CD4-positive, alpha-beta memory T cell (primary cell): ENCODE measurements around the gene PDGFRB. TPM values are rescaled to one million over a fixed set of nuclear protein-coding genes. Genes with fewer than 3 reads are reported as not detected.
A peak's percentile ranks its signal among the peaks of the same experiment; 100 is the strongest.

Source experiments
- CTCF ChIA-PET: fragments of 350-600 bp; sonication (Branson Sonifier 250); formaldehyde crosslinking; loops from one replicate; lab custom pipeline; 2021; ENCODE audit warnings: inconsistent platforms; ENCODE audit not compliant: partially characterized antibody; lab: Charles Lee
- POLR2A ChIA-PET: fragments of 350-600 bp; sonication (Branson Sonifier 250); formaldehyde crosslinking; loops from one replicate; lab custom pipeline; 2021; ENCODE audit not compliant: partially characterized antibody; lab: Charles Lee
- DNase-seq, 5 donors: peaks; one replicate each; pipeline versions ENCODE4 v3.0.0 to v3.0.0-alpha.2; 2020 to 2022; ENCODE audit warnings: mixed read lengths in 1 of 5
- H3K27ac ChIP-seq: one replicate; pipeline ENCODE4 v1.7.0; 2013; ENCODE audit warnings: low read depth, low read length
- H3K27me3 ChIP-seq: 2 replicates; pipeline ENCODE4 v1.7.0; 2013; ENCODE audit warnings: mild to moderate bottlenecking, low read length, moderate library complexity; ENCODE audit not compliant: insufficient read depth
- H3K36me3 ChIP-seq: 2 replicates; pipeline ENCODE4 v1.7.0; 2013; ENCODE audit warnings: mild to moderate bottlenecking, low read length, moderate library complexity; ENCODE audit not compliant: insufficient read depth
- H3K4me1 ChIP-seq: 2 replicates; pipeline ENCODE4 v1.7.0; 2013; ENCODE audit warnings: mild to moderate bottlenecking, low read length, moderate library complexity; ENCODE audit not compliant: insufficient read depth
- H3K4me3 ChIP-seq, 2 donors: one replicate each; pipeline ENCODE4 v1.7.0; 2013; ENCODE audit warnings: low read length in 2 of 2, mild to moderate bottlenecking in 1 of 2
- H3K9me3 ChIP-seq, 2 donors: one replicate each; pipeline ENCODE4 v1.7.0; 2013; ENCODE audit warnings: low read length in 2 of 2, control low read depth in 1 of 2; ENCODE audit not compliant: control insufficient read depth in 1 of 2
- H3K27ac Mint-ChIP-seq, 7 donors: one replicate each; pipeline ENCODE4 v1.8.0; 2020 to 2021; ENCODE audit warnings: mixed read lengths in 7 of 7, mild to moderate bottlenecking in 6 of 7, inconsistent platforms in 3 of 7, moderate library complexity in 3 of 7
- H3K27me3 Mint-ChIP-seq, 2 donors: one replicate each; pipeline ENCODE4 v1.8.0; 2020 to 2021; ENCODE audit warnings: mixed read lengths in 2 of 2
- H3K36me3 Mint-ChIP-seq, 2 donors: one replicate each; pipeline ENCODE4 v1.8.0; 2020 to 2021; ENCODE audit warnings: mixed read lengths in 2 of 2, inconsistent platforms in 1 of 2, mild to moderate bottlenecking in 1 of 2
- H3K4me1 Mint-ChIP-seq, 4 donors: one replicate each; pipeline ENCODE4 v1.8.0; 2020 to 2021; ENCODE audit warnings: mixed read lengths in 4 of 4, mild to moderate bottlenecking in 1 of 4
- H3K4me3 Mint-ChIP-seq, 8 donors: one replicate each; pipeline ENCODE4 v1.8.0; 2020 to 2021; ENCODE audit warnings: mixed read lengths in 8 of 8, mild to moderate bottlenecking in 7 of 8, moderate library complexity in 6 of 8, inconsistent platforms in 3 of 8
- H3K9me3 Mint-ChIP-seq, 8 donors: one replicate each; pipeline ENCODE4 v1.8.0; 2020 to 2021; ENCODE audit warnings: mixed read lengths in 8 of 8, mild to moderate bottlenecking in 5 of 8, inconsistent platforms in 3 of 8, moderate library complexity in 1 of 8
- intact Hi-C: fragments of 100-400 bp; cut with micrococcal nuclease; formaldehyde crosslinking; loops from one replicate; pipeline ENCODE4 v1.15.1; 2023
- polyA plus RNA-seq, 2 donors: library from polyadenylated mRNA; unstranded; fragments of 300-500 nt; fragmentation: Illumina TruSeq; gene quantifications; one replicate each; pipeline ENCODE4 v1.2.3, GENCODE V29; 2021
- total RNA-seq, 2 experiments: library from RNA; stranded (reverse); gene quantifications; one replicate each; pipeline ENCODE4 v1.2.3, GENCODE V29; 2021

Gene PDGFRB
- total and polyA plus RNA-seq, 4 experiments from 2014 or later = not detected

- H3K36me3 Mint-ChIP-seq = no peaks in the 10 kb centered on the region
- H3K4me1 Mint-ChIP-seq = no peaks in the 10 kb centered on the region
- H3K4me3 Mint-ChIP-seq = no peak overlapping the region
- Histone ChIP-seq H3K27me3 (no peaks in the 10 kb centered on the region), H3K27ac (no peak overlapping the region), H3K4me3 (no peak overlapping the region), H3K4me1 (no peaks in the 10 kb centered on the region), H3K9me3 (no peaks in the 10 kb centered on the region), H3K36me3 (no peaks in the 10 kb centered on the region)
- intact Hi-C loops = no loop called here
- no peaks in the 10 kb centered on the region for H3K9me3 Mint-ChIP-seq
- H3K27me3 Mint-ChIP-seq = peaks cover 0 to 11% of the 10 kb centered on the region in 2 donors
- ChIA-PET POLR2A (no interaction called here), CTCF (interaction anchor here (1.8 kb wide), 1 partner anchor 11 kb away, joined by 4 read pairs; no protein-coding TSS in a partner anchor)
- no peak for DNase-seq
- no peak overlapping the region for H3K27ac Mint-ChIP-seq
Observed at GRCh38 chr5:150133581-150134197, 22.0 kb downstream of the PDGFRB start.

DNA sequence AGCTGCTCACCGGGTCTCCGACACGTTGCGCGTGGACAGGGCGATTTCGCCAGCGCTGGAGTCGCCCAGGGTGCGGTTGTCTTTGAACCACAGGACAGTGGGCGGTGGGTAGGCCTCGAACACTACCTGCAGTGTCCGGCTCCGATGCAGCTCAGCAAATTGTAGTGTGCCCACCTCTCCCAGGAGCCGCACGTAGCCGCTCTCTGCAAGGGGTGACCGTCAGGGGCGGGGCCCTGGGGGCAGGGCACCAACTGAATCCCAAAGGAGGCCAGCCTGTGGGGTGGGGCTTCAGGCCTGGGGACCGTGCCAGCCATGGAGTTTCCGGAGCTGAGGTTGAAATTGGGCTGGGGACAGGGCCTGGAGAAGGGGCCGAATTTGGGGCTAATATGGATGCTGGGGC, 22.9 kb downstream of the PDGFRB start:
- Mint-ChIP-seq H3K9me3 (no peaks in the 10 kb centered on the region), H3K36me3 (no peaks in the 10 kb centered on the region), H3K4me1 (no peaks in the 10 kb centered on the region), H3K4me3 (no peak overlapping the region), H3K27ac (no peak overlapping the region), H3K27me3 (peaks cover 0 to 6% of the 10 kb centered on the region in 2 donors)
- no peak overlapping the region for H3K27ac ChIP-seq
- no peaks in the 10 kb centered on the region for H3K9me3 ChIP-seq
- no peaks in the 10 kb centered on the region for H3K27me3 ChIP-seq
- no peaks in the 10 kb centered on the region for H3K36me3 ChIP-seq
- POLR2A ChIA-PET = no interaction called here
- no peaks in the 10 kb centered on the region for H3K4me1 ChIP-seq
- no peak overlapping the region for H3K4me3 ChIP-seq
- no peak for DNase-seq
- intact Hi-C loops = no loop called here
- CTCF ChIA-PET = no interaction called here

- intact Hi-C loops = no loop called here
- ChIA-PET POLR2A (no interaction called here), CTCF (no interaction called here)
- Histone ChIP-seq H3K27me3 (no peaks in the 10 kb centered on the region), H3K27ac (no peak overlapping the region), H3K36me3 (no peaks in the 10 kb centered on the region), H3K4me1 (no peaks in the 10 kb centered on the region), H3K4me3 (no peak overlapping the region), H3K9me3 (no peaks in the 10 kb centered on the region)
- no peak for DNase-seq
- Mint-ChIP-seq H3K4me3 (no peak overlapping the region), H3K27me3 (peaks cover 2 to 5% of the 10 kb centered on the region in 2 donors), H3K9me3 (no peaks in the 10 kb centered on the region), H3K27ac (no peak overlapping the region), H3K36me3 (no peaks in the 10 kb centered on the region), H3K4me1 (no peaks in the 10 kb centered on the region)
Observed at GRCh38 chr5:150131978-150132694, 23.5 kb downstream of the PDGFRB start.

DNA sequence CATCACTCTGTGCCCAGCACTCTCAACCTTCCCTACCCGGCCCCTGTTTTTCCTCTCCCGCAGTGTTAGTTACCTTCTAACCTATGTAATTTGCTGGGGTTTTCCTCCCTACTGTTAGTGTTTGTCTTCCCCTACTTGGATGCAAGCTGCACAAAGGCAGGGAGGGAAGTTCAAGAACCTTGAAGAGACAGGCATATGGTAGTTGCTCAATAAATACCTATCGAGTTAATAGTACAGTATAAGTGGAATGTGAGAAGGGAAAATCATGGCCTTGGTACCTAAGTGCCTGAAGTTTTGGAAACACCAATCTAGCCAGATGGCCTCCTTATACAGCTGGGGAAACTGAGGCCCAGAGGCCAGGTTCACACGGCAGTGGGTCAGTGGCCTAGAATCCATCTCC, 24.2 kb downstream of the PDGFRB start:
- DNase-seq = no peak
- H3K4me1 ChIP-seq = no peaks in the 10 kb centered on the region
- Mint-ChIP-seq H3K27ac (no peak overlapping the region), H3K9me3 (no peaks in the 10 kb centered on the region), H3K4me3 (no peak overlapping the region), H3K36me3 (no peaks in the 10 kb centered on the region), H3K4me1 (no peaks in the 10 kb centered on the region), H3K27me3 (peaks cover 2 to 5% of the 10 kb centered on the region in 2 donors)
- ChIA-PET CTCF (interaction anchor here (1.4 kb wide), 1 partner anchor 13 kb away, joined by 4 read pairs; no protein-coding TSS in a partner anchor), POLR2A (no interaction called here)
- H3K36me3 ChIP-seq = no peaks in the 10 kb centered on the region
- intact Hi-C loops = no loop called here
- H3K27me3 ChIP-seq = no peaks in the 10 kb centered on the region
- H3K27ac ChIP-seq = no peak overlapping the region
- no peaks in the 10 kb centered on the region for H3K9me3 ChIP-seq
- H3K4me3 ChIP-seq = no peak overlapping the region

DNA sequence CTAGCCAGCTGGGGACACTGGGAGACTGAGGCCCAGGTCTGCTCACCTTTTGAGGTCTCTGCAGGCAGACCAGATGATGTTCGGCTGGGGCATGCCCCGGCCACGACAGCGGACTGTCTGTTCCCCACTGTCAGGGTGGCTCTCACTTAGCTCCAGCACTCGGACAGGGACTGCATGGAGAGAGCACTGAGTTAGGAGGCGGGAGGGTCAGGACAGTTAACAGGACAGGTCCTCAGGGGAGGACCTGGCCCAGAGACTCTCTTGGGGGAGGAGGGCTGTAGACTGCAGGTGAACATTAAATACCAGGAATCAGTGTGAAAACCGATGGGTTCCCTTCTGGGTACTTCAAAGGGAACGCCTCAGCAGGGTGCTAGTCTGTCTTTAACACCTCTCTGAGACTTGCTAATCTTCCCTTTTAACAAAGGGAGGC, 25.1 kb downstream of the PDGFRB start:
- H3K27ac ChIP-seq = no peak overlapping the region
- H3K4me3 ChIP-seq = no peak overlapping the region
- intact Hi-C loops = loop anchor here (1.0 kb wide), 1 partner anchor 88 kb away; no protein-coding TSS in a partner anchor
- no peak overlapping the region for H3K27ac Mint-ChIP-seq
- peaks cover 2 to 5% of the 10 kb centered on the region in 2 donors for H3K27me3 Mint-ChIP-seq
- no peaks in the 10 kb centered on the region for H3K9me3 Mint-ChIP-seq
- no peaks in the 10 kb centered on the region for H3K4me1 ChIP-seq
- ChIA-PET CTCF (interaction anchor here (1.2 to 1.4 kb wide), 2 partner anchors 12 to 15 kb away, joined by 3 to 4 read pairs; no protein-coding TSS in a partner anchor), POLR2A (no interaction called here)
- no peaks in the 10 kb centered on the region for H3K36me3 ChIP-seq
- H3K4me1 Mint-ChIP-seq = no peaks in the 10 kb centered on the region
- H3K27me3 ChIP-seq = no peaks in the 10 kb centered on the region
- DNase-seq = no peak
- H3K4me3 Mint-ChIP-seq = no peak overlapping the region
- no peaks in the 10 kb centered on the region for H3K36me3 Mint-ChIP-seq
- H3K9me3 ChIP-seq = no peaks in the 10 kb centered on the region

DNA sequence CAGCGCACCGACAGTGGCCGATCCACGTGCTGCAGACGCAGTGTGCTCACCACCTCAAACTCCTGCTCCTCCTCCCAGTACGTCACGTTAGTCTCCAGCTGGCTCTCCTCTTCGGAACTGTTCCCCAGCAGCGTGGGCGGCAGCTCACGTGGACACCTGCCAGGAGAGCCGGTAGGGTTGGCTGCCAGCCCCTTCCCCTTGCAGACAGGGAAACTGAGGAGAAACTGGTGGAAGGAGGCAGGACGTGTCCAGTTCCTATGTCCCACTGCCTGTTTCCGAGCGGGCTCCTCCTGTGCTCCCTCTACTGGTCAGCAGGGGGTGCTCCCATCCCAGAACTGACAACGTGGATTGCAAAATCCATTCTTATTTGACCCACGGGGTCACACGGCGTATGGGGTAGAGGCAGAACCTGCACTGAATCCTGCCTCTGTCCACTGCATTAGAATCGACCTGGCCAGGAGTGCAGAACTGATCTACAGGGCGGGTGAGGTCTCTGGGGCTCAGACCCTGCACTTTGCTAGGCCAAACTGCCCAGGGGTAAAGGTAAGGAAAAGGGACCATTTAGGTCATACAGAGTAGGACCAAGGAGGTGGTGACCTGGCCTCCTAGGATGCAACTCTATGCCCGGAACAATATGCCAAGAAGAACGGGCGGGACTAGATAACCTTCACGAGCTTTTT, 25.7 kb downstream of the PDGFRB start:
- H3K4me3 ChIP-seq = no peak overlapping the region
- ChIA-PET CTCF (interaction anchor here (1.2 to 1.5 kb wide), 3 partner anchors 12 to 221 kb away, joined by 3 to 4 read pairs (median 4); no protein-coding TSS in a partner anchor), POLR2A (no interaction called here)
- no peaks in the 10 kb centered on the region for H3K9me3 ChIP-seq
- Mint-ChIP-seq H3K27ac (peak overlapping the region in 1 of 7 donors; percentile 21), H3K4me1 (no peaks in the 10 kb centered on the region), H3K27me3 (peaks cover under 1 to 2% of the 10 kb centered on the region in 2 donors), H3K36me3 (no peaks in the 10 kb centered on the region), H3K4me3 (no peak overlapping the region), H3K9me3 (no peaks in the 10 kb centered on the region)
- no peaks in the 10 kb centered on the region for H3K36me3 ChIP-seq
- no peak overlapping the region for H3K27ac ChIP-seq
- H3K27me3 ChIP-seq = no peaks in the 10 kb centered on the region
- H3K4me1 ChIP-seq = no peaks in the 10 kb centered on the region
- intact Hi-C loops = loop anchor here (1.0 kb wide), 1 partner anchor 88 kb away; no protein-coding TSS in a partner anchor
- peak in 4 of 5 donors; percentile 6 to 25 (median 9) for DNase-seq

DNA sequence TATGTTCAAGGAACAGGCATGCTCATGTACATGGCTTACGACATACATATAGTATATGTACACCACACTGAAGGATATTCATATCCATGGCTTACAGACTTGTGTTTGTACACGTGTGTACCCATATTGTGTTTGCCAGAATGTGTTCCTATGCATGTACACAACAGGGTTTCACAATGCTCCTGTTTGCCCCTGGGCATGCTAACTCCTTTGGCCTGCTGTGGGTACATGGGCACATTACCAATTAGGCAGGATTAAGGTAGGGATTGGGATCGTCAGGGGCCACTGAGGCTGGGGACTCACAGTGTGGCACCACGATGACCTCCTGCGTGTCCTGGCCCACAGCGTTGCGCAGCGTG, 26.2 kb downstream of the PDGFRB start:
- no peaks in the 10 kb centered on the region for H3K36me3 ChIP-seq
- Mint-ChIP-seq H3K9me3 (no peaks in the 10 kb centered on the region), H3K27ac (no peak overlapping the region), H3K27me3 (peaks cover 0 to 2% of the 10 kb centered on the region in 2 donors), H3K4me3 (no peak overlapping the region), H3K4me1 (no peaks in the 10 kb centered on the region), H3K36me3 (no peaks in the 10 kb centered on the region)
- no peaks in the 10 kb centered on the region for H3K9me3 ChIP-seq
- no peak overlapping the region for H3K27ac ChIP-seq
- POLR2A ChIA-PET = no interaction called here
- intact Hi-C loops = no loop called here
- no peaks in the 10 kb centered on the region for H3K4me1 ChIP-seq
- CTCF ChIA-PET = interaction anchor here (1.5 kb wide), 1 partner anchor 221 kb away, joined by 4 read pairs; no protein-coding TSS in a partner anchor
- H3K4me3 ChIP-seq = no peak overlapping the region
- DNase-seq = no peak
- no peaks in the 10 kb centered on the region for H3K27me3 ChIP-seq
